ENCODE data around the gene THAP11. TPM values are rescaled to one million over a fixed set of nuclear protein-coding genes. Genes with fewer than 3 reads are reported as not detected.

The THAP11 gene
- total RNA-seq, 1 donor from 2014 or later = 26.1 TPM

GRCh38 chr16:67882374-67883145, 40.4 kb downstream of the THAP11 start:
- no peaks in the 10 kb centered on the region for H3K9me3 ChIP-seq
- no peak for TF ChIP-seq CTCF (IDR thresholded peaks at IDR 0.05)
- H3K4me1 ChIP-seq = peaks cover 24% of the 10 kb centered on the region
- intact Hi-C loops (cut with DNase I) = no loop called here
- no peak overlapping the region for H3K27ac ChIP-seq
- H3K27me3 ChIP-seq (ENCODE audit: low read depth) = no peaks in the 10 kb centered on the region
- DNase-seq (no peak), ATAC-seq (no peak)
- peaks cover 75% of the 10 kb centered on the region for H3K36me3 ChIP-seq
- no peak overlapping the region for H3K4me3 ChIP-seq

- intact Hi-C loops (cut with DNase I) = no loop called here
- no peak for DNase-seq
Observed at GRCh38 chr16:67883146-67883871, 41.2 kb downstream of the THAP11 start.

GRCh38 chr16:67883872-67884261, 41.7 kb downstream of the THAP11 start:
- peak; percentile 92 for TF ChIP-seq CTCF (IDR thresholded peaks at IDR 0.05)
- Histone ChIP-seq H3K27ac (no peak overlapping the region), H3K4me3 (no peak overlapping the region), H3K4me1 (peaks cover 24% of the 10 kb centered on the region), H3K27me3 (ENCODE audit: low read depth) (no peaks in the 10 kb centered on the region), H3K9me3 (no peaks in the 10 kb centered on the region), H3K36me3 (peaks cover 62% of the 10 kb centered on the region)
- intact Hi-C loops (cut with DNase I) = no loop called here
- DNase-seq (peak; percentile 79), ATAC-seq (peak; percentile 79 to 80)

More at GRCh38 chr16:67883146-67883871, 41.2 kb downstream of the THAP11 start:
- no peak for ATAC-seq
- TF ChIP-seq CTCF (IDR thresholded peaks at IDR 0.05) = no peak
- H3K36me3 ChIP-seq = peaks cover 67% of the 10 kb centered on the region
- H3K27ac ChIP-seq = no peak overlapping the region
- peaks cover 24% of the 10 kb centered on the region for H3K4me1 ChIP-seq
- no peaks in the 10 kb centered on the region for H3K27me3 ChIP-seq (ENCODE audit: low read depth)
- no peaks in the 10 kb centered on the region for H3K9me3 ChIP-seq
- H3K4me3 ChIP-seq = no peak overlapping the region

- TF ChIP-seq CTCF (IDR thresholded peaks at IDR 0.05) = no peak
- peak; percentile 86 for DNase-seq
- H3K27ac ChIP-seq = peak within 1 kb of the TSS; percentile 41
- intact Hi-C loops (cut with DNase I) = no loop called here
- H3K4me1 ChIP-seq = peaks cover 24% of the 10 kb centered on the region
- no peaks in the 10 kb centered on the region for H3K27me3 ChIP-seq (ENCODE audit: low read depth)
- H3K9me3 ChIP-seq = no peaks in the 10 kb centered on the region
- H3K4me3 ChIP-seq = peak within 1 kb of the TSS; percentile 30
- H3K36me3 ChIP-seq = peaks cover 54% of the 10 kb centered on the region
- peak; percentile 87 to 89 for ATAC-seq
Observed at GRCh38 chr16:67884684-67885083, 42.6 kb downstream of the THAP11 start, which contains the start of gene NRN1L. TSS of gene NRN1L (plus strand) at chr16:67884885. CDS start at chr16:67884904, 19 bp downstream.

GRCh38 chr16:67885545-67885944, 43.4 kb downstream of the THAP11 start:
- Histone ChIP-seq H3K4me1 (peaks cover 24% of the 10 kb centered on the region), H3K36me3 (peaks cover 45% of the 10 kb centered on the region), H3K4me3 (no peak overlapping the region), H3K27me3 (ENCODE audit: low read depth) (no peaks in the 10 kb centered on the region), H3K27ac (no peak overlapping the region), H3K9me3 (no peaks in the 10 kb centered on the region)
- DNase-seq (no peak), ATAC-seq (no peak)
- intact Hi-C loops (cut with DNase I) = no loop called here
- no peak for TF ChIP-seq CTCF (IDR thresholded peaks at IDR 0.05)
